CD4-positive, CD25-positive, alpha-beta regulatory T cell (primary cell): ENCODE data around the gene OXSM. TPM values are rescaled to one million over a fixed set of nuclear protein-coding genes. Genes with fewer than 3 reads are reported as not detected.

ENCODE experiments used
- ATAC-seq, 2 donors: fragments of 150-1000 bp; cut with Tn5 transposase; one replicate each; pipeline ENCODE4 v1.10.0; 2021; ENCODE audit warnings: low read depth in 2 of 2, moderate number of reproducible peaks in 2 of 2, moderate library complexity in 1 of 2
- DNase-seq, 3 donors: peaks; one replicate each; pipeline versions ENCODE4 v3.0.0 to v3.0.0-alpha.2; 2012 to 2022; ENCODE audit warnings: mixed read lengths in 1 of 3
- H3K27ac ChIP-seq: one replicate; pipeline ENCODE4 v1.7.0; 2013; ENCODE audit warnings: mild to moderate bottlenecking, low read length; ENCODE audit not compliant: insufficient read depth, poor library complexity, severe bottlenecking
- H3K27me3 ChIP-seq: one replicate; pipeline ENCODE4 v1.7.0; 2013; ENCODE audit warnings: low read length; ENCODE audit not compliant: control insufficient read depth, insufficient read depth
- H3K36me3 ChIP-seq: one replicate; pipeline ENCODE4 v1.7.0; 2013; ENCODE audit warnings: mild to moderate bottlenecking, low read length, moderate library complexity; ENCODE audit not compliant: control insufficient read depth, insufficient read depth
- H3K4me1 ChIP-seq: 2 replicates; pipeline ENCODE4 v1.7.0; 2013; ENCODE audit warnings: mild to moderate bottlenecking, low read length; ENCODE audit not compliant: insufficient read depth, control insufficient read depth, poor library complexity, severe bottlenecking
- H3K4me3 ChIP-seq: one replicate; pipeline ENCODE4 v1.7.0; 2013; ENCODE audit warnings: low read depth, mild to moderate bottlenecking, low read length, moderate library complexity
- H3K9me3 ChIP-seq, 2 experiments: 1 replicate in 1 of 2; 2 replicates in 1 of 2; pipeline ENCODE4 v1.7.0; 2013; ENCODE audit warnings: low read length in 2 of 2, mild to moderate bottlenecking in 1 of 2, moderate library complexity in 1 of 2; ENCODE audit not compliant: control insufficient read depth in 2 of 2
- H3K27ac Mint-ChIP-seq, 3 donors: one replicate each; pipeline ENCODE4 v1.8.0; 2020 to 2022; ENCODE audit warnings: mild to moderate bottlenecking in 3 of 3, mixed read lengths in 3 of 3, moderate library complexity in 2 of 3
- H3K27me3 Mint-ChIP-seq: one replicate; pipeline ENCODE4 v1.8.0; 2022; ENCODE audit warnings: mild to moderate bottlenecking, mixed read lengths
- H3K36me3 Mint-ChIP-seq: one replicate; pipeline ENCODE4 v1.8.0; 2020; ENCODE audit warnings: mixed read lengths
- H3K4me1 Mint-ChIP-seq, 4 donors: one replicate each; pipeline ENCODE4 v1.8.0; 2020 to 2022; ENCODE audit warnings: mixed read lengths in 4 of 4, mild to moderate bottlenecking in 1 of 4
- H3K4me3 Mint-ChIP-seq, 4 donors: one replicate each; pipeline ENCODE4 v1.8.0; 2020 to 2022; ENCODE audit warnings: mild to moderate bottlenecking in 4 of 4, mixed read lengths in 4 of 4, moderate library complexity in 3 of 4
- H3K9me3 Mint-ChIP-seq, 7 donors: one replicate each; pipeline ENCODE4 v1.8.0; 2020 to 2022; ENCODE audit warnings: mixed read lengths in 7 of 7, mild to moderate bottlenecking in 3 of 7, moderate library complexity in 2 of 7
- polyA plus RNA-seq, 4 donors: library from polyadenylated mRNA; unstranded; fragments of 300-500 nt; fragmentation: Illumina TruSeq; gene quantifications; one replicate each; pipeline ENCODE4 v1.2.3, GENCODE V29; 2021
- total RNA-seq: library from RNA; stranded (reverse); gene quantifications from one replicate; pipeline ENCODE4 v1.2.3, GENCODE V29; 2022

Gene OXSM
- total RNA-seq, result 6.6 TPM
- 10 to 100 TPM in 3 of 4 donors, 1 to 10 TPM in 1; 9.0 to 17.4 (median 15.5) TPM for polyA plus RNA-seq

DNA sequence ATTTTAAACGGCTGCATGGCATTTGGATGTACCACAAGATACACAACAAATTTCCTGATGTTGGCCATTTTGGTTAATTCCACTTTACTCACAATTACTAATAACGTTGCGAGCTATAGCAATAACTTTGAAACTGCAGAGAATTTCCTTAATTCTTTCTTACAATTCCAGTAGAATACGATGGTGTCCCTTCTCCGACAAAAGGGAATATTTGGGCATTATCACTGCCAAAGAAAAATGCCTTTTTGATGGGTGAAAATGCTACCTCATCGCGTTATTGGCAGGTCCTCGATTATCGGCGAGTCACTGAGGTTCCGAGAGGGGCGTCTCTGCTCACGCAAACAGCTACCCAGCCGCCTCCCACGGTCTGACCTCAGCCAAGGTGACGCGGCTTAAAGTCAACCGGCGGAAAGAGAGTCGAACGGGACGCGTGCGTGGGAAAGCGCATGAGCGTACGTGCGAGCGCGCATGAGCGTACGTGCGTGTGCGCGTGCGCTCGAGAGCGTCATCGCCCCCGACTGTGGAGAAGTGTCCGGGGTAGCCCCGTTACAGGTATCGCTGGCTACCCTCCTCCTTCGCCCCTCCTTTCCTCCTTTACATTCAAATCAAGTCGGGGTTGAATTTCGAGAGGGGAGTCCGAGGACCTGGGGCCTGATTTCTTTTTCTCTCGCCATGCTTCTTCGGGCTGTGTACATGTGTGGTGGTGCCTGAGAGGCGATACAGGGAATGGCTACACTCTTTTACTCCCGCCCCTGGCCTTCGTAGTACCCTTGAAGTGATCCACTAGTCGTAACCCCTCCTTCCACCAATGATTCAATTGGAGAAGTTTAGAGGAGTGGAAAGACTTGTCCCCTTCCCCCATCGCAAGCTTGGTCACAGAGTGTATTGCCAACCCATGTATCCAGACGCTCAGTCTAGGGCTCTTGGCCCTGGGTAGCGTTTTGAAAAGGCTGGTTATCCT, at the start of gene OXSM:
Gene OXSM (plus strand): TSS at position 495 of the 961 bp plus-strand sequence. CDS start 931 bp downstream, outside the sequence.
- Histone ChIP-seq H3K4me3 (peak within 1 kb of the TSS; percentile 90), H3K4me1 (peaks cover 15% of the 10 kb centered on the region), H3K36me3 (peaks cover 4% of the 10 kb centered on the region), H3K27me3 (no peaks in the 10 kb centered on the region), H3K27ac (peak within 1 kb of the TSS; percentile 95), H3K9me3 (no peaks in the 10 kb centered on the region)
- peak; percentile 88 to 96 (median 88) for DNase-seq
- peak within 1 kb of the TSS; percentile 95 to 99 (median 96) for H3K4me3 Mint-ChIP-seq
- H3K27me3 Mint-ChIP-seq, result peaks cover 6% of the 10 kb centered on the region
- H3K4me1 Mint-ChIP-seq, result peaks cover 4 to 56% (median 36%) of the 10 kb centered on the region in 4 donors
- H3K36me3 Mint-ChIP-seq, result peaks cover 3% of the 10 kb centered on the region
- no peaks in the 10 kb centered on the region for H3K9me3 Mint-ChIP-seq
- ATAC-seq, result peak; percentile 94
- H3K27ac Mint-ChIP-seq, result peak within 1 kb of the TSS; percentile 94 to 99 (median 99)

DNA sequence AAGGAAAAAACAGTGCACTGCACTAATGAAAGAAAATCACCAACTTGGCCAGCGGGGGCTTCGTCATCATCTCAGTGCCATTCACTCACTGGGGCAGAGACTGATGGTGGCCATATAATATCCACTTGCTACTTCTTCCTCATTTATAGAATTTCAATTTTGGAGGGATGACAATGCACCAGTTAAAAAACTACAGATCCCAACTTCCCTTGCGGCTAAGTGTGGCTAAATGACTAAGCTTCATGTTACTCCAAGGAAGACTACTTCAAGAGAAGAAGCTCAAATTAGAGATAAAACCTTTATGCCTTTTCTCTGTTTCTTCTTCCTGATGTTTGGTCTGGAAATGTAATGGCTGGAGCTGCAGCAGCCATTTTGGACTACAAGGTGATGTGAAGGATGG, 45.4 kb upstream of the OXSM start:
- Mint-ChIP-seq H3K27ac (peak overlapping the region in 1 of 3 donors; percentile 64), H3K36me3 (peaks cover 53% of the 10 kb centered on the region)

DNA sequence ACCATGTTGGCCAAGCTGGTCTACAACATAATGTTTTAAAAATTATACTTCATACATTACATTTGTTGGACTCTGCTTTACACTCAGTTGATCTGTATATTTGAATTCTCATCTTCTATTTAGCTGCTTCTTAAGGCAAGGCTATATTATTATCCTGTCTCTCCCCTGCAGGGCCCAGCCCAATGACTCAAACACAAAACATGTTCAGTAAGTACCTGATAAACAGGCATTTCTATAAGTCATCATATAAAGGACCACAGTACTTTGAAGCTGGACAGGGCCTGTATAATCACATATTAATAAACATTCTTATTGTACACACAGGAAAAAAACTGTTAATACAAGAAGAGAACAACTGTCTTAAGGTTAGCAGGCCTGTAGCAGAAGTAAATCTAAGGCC, 42.9 kb upstream of the OXSM start:
- no peak overlapping the region for H3K4me3 ChIP-seq
- Mint-ChIP-seq H3K27me3 (no peaks in the 10 kb centered on the region), H3K27ac (peak overlapping the region in 1 of 3 donors; percentile 37), H3K4me1 (peaks cover 4 to 21% (median 19%) of the 10 kb centered on the region in 4 donors), H3K36me3 (peaks cover 66% of the 10 kb centered on the region), H3K9me3 (no peaks in the 10 kb centered on the region), H3K4me3 (no peak overlapping the region)
- ATAC-seq, result no peak
- no peaks in the 10 kb centered on the region for H3K27me3 ChIP-seq
- no peaks in the 10 kb centered on the region for H3K4me1 ChIP-seq
- H3K27ac ChIP-seq, result no peak overlapping the region
- no peak for DNase-seq
- peaks cover 67% of the 10 kb centered on the region for H3K36me3 ChIP-seq
- H3K9me3 ChIP-seq, result no peaks in the 10 kb centered on the region

More for the DNA sequence above, 45.4 kb upstream of the OXSM start:
- H3K27me3 Mint-ChIP-seq, result no peaks in the 10 kb centered on the region
- Histone ChIP-seq H3K9me3 (no peaks in the 10 kb centered on the region), H3K4me1 (no peaks in the 10 kb centered on the region), H3K27me3 (no peaks in the 10 kb centered on the region), H3K27ac (no peak overlapping the region), H3K36me3 (peaks cover 49% of the 10 kb centered on the region), H3K4me3 (no peak overlapping the region)
- DNase-seq, result no peak
- ATAC-seq, result no peak
- no peak overlapping the region for H3K4me3 Mint-ChIP-seq
- H3K9me3 Mint-ChIP-seq, result no peaks in the 10 kb centered on the region
- peaks cover 4 to 26% (median 22%) of the 10 kb centered on the region in 4 donors for H3K4me1 Mint-ChIP-seq

DNA sequence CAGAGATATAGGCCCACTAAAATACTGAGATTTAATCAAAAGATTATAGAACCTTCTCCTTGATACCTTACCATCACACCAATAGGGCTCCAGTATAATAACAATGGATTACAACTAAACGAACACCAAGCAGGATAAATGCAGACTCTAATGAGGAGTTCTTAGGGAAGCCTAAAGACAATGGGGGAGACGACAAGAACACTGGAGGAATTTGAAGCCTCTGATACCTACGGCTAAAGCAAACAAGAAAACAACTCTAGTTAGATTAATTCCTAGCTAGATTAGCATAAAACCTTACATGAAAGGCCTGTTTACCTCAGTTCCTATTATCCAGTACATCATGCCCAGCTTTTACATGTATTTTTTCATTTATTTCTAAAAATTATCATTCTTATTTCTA, 41.7 kb upstream of the OXSM start:
- Mint-ChIP-seq H3K36me3 (peaks cover 64% of the 10 kb centered on the region), H3K4me3 (no peak overlapping the region), H3K27me3 (no peaks in the 10 kb centered on the region), H3K9me3 (no peaks in the 10 kb centered on the region), H3K4me1 (peaks cover 3 to 16% (median 16%) of the 10 kb centered on the region in 4 donors), H3K27ac (no peak overlapping the region)
- DNase-seq, result no peak
- no peaks in the 10 kb centered on the region for H3K4me1 ChIP-seq
- no peak overlapping the region for H3K4me3 ChIP-seq
- H3K27me3 ChIP-seq, result no peaks in the 10 kb centered on the region
- no peak for ATAC-seq
- H3K27ac ChIP-seq, result no peak overlapping the region
- H3K36me3 ChIP-seq, result peaks cover 59% of the 10 kb centered on the region
- H3K9me3 ChIP-seq, result no peaks in the 10 kb centered on the region

DNA sequence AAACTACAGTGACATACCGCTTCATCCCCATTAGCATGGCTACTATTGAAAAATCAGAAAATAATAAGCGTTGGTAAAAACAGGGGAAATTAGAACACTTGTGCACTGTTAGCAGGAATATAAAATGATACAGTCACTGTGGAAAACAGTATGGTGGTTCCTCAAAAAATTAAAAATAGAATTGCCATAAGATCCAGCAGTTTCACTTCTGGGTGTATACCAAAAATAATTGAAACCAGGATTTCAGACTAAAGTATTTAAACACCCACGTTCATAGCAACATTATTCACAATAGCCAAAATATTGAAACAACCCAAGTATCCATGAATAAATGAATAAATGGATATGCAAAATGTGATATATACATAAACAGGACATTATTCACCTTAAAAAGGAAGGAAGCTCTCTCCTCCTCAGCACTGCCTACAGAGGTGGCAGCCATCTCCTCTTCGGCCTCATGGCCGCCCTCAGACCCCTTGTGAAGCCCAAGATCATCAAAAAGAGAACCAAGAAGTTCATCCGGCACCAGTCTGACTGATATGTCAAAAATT, 40.8 kb upstream of the OXSM start:
- no peak overlapping the region for H3K27ac ChIP-seq
- H3K4me3 Mint-ChIP-seq, result no peak overlapping the region
- H3K9me3 ChIP-seq, result no peaks in the 10 kb centered on the region
- no peaks in the 10 kb centered on the region for H3K9me3 Mint-ChIP-seq
- DNase-seq (no peak), ATAC-seq (no peak)
- peaks cover 58% of the 10 kb centered on the region for H3K36me3 Mint-ChIP-seq
- H3K4me3 ChIP-seq, result no peak overlapping the region
- H3K27me3 ChIP-seq, result no peaks in the 10 kb centered on the region
- H3K27ac Mint-ChIP-seq, result no peak overlapping the region
- H3K4me1 ChIP-seq, result no peaks in the 10 kb centered on the region
- H3K27me3 Mint-ChIP-seq, result no peaks in the 10 kb centered on the region
- H3K36me3 ChIP-seq, result peaks cover 61% of the 10 kb centered on the region
- H3K4me1 Mint-ChIP-seq, result peaks cover 0 to 20% (median 14%) of the 10 kb centered on the region in 4 donors

DNA sequence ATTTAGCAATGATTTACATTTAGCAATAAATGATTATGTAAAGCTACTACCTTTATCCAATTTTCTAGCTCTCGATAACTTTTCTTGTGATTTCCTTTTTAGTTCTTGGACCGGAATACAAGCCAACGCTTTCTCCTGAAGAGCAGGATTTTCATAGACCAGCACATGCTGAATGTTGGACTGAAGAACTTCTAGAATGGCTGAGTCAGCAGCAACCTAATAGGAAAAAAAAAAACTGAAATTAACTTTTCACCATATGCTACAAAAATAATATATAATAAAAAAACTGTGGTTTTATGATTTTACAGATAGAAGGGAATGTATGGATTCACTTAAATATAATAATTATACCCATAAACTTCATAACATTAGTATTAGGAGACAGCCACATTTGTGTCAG, 38.8 kb upstream of the OXSM start:
- no peaks in the 10 kb centered on the region for H3K9me3 ChIP-seq
- Mint-ChIP-seq H3K36me3 (peaks cover 52% of the 10 kb centered on the region), H3K9me3 (no peaks in the 10 kb centered on the region), H3K4me3 (no peak overlapping the region), H3K27ac (peak overlapping the region in 1 of 3 donors; percentile 56), H3K4me1 (peaks cover 13 to 29% (median 24%) of the 10 kb centered on the region in 4 donors), H3K27me3 (no peaks in the 10 kb centered on the region)
- H3K36me3 ChIP-seq, result peaks cover 62% of the 10 kb centered on the region
- H3K27me3 ChIP-seq, result no peaks in the 10 kb centered on the region
- H3K4me1 ChIP-seq, result no peaks in the 10 kb centered on the region
- DNase-seq (no peak), ATAC-seq (no peak)
- H3K27ac ChIP-seq, result no peak overlapping the region
- no peak overlapping the region for H3K4me3 ChIP-seq

DNA sequence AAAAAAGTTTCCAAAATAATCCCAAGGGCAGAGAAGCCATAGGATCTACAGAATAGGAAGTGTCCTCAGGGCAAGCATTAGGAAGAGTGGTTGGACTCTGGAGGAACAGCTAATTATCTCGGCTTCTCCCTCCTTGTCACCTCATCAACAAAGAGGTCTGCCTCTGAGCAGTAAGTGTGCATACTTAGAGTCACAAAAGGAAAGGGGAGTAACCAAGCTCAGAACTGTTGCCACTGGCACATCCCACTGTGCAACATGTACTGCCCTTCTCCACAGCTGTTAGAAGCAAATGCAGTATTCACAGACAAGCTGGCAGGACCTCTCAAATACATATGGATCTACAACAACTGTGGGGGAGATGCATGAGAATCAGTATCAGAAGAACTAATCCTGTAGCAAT, 38.2 kb upstream of the OXSM start:
- Histone ChIP-seq H3K27me3 (no peaks in the 10 kb centered on the region), H3K36me3 (peaks cover 59% of the 10 kb centered on the region), H3K4me3 (no peak overlapping the region), H3K27ac (no peak overlapping the region), H3K9me3 (no peaks in the 10 kb centered on the region), H3K4me1 (no peaks in the 10 kb centered on the region)
- H3K27ac Mint-ChIP-seq, result peak overlapping the region in 2 of 3 donors; percentile 42 to 56
- DNase-seq (no peak), ATAC-seq (no peak)
- H3K27me3 Mint-ChIP-seq, result no peaks in the 10 kb centered on the region
- peaks cover 15 to 35% (median 27%) of the 10 kb centered on the region in 4 donors for H3K4me1 Mint-ChIP-seq
- H3K4me3 Mint-ChIP-seq, result no peak overlapping the region
- peaks cover 51% of the 10 kb centered on the region for H3K36me3 Mint-ChIP-seq
- no peaks in the 10 kb centered on the region for H3K9me3 Mint-ChIP-seq
